HCT116 (cell line): ENCODE data around the gene VEGFA. TPM values are rescaled to one million over a fixed set of nuclear protein-coding genes. Genes with fewer than 3 reads are reported as not detected.

Experiments
- ATAC-seq: fragments of 200-7000 bp; cut with Tn5 transposase; 2 replicates; pipeline ENCODE4 v1.9.1; 2020; ENCODE audit warnings: mild to moderate bottlenecking, moderate library complexity
- BruUV-seq: library from RNA; stranded (reverse); fragments of 400-500 nt; replicated peaks from 2 replicates; lab custom pipeline; 2021; lab: Mats Ljungman, UMichigan
- CTCF ChIA-PET: fragments of 300-600 bp; sonication (Branson Sonifier 250); formaldehyde crosslinking; loops from one replicate; lab custom pipeline; 2021; ENCODE audit warnings: antibody characterized with exemption; lab: Charles Lee
- POLR2A ChIA-PET: fragments of 300-600, 350-600 bp; sonication (Branson Sonifier 250); formaldehyde crosslinking; loops from one replicate; lab custom pipeline; 2021; ENCODE audit warnings: antibody characterized with exemption; lab: Charles Lee
- RAD21 ChIA-PET, 2 experiments: fragments of 300-600 bp; sonication (Branson Sonifier 250); formaldehyde crosslinking; loops; one replicate each; lab custom pipeline; 2023; ENCODE audit warnings: low total read pairs in 2 of 2; ENCODE audit not compliant: uncharacterized antibody in 2 of 2, unreplicated experiment in 2 of 2, low non-redundant PET in 1 of 2; lab: Charles Lee
- DNase-seq: peaks from one replicate; pipeline ENCODE4 v3.0.0-alpha.2; 2010; ENCODE audit warnings: low read depth, low spot score
- H2AFZ ChIP-seq: fragments of 200-600 bp; shearing (Covaris generic), sonication (generic); 2 replicates; pipeline ENCODE4 v1.6.1; 2017; ENCODE audit warnings: low read depth, mixed run types, mixed read lengths, antibody characterized with exemption, low read length; ENCODE audit not compliant: poor library complexity, severe bottlenecking
- H3K27ac ChIP-seq: 2 replicates; pipeline ENCODE4 v1.5.1; 2012; ENCODE audit warnings: low read depth, low read length
- H3K27me3 ChIP-seq: fragments of 200-600 bp; sonication (generic); 2 replicates; pipeline ENCODE4 v1.6.1; 2016; ENCODE audit warnings: mixed run types, low read length, mixed read lengths; ENCODE audit not compliant: insufficient read depth
- H3K36me3 ChIP-seq, 2 experiments: fragments of 200-500 bp in 1 of 2; fragments of 200-600 bp in 1 of 2; sonication (Bioruptor generic) in 1 of 2; sonication (generic) in 1 of 2; 2 replicates each; pipeline versions ENCODE4 v1.5.1 to v1.6.1; 2014 to 2016; ENCODE audit warnings: low read length in 2 of 2, inconsistent platforms in 1 of 2, mixed read lengths in 1 of 2, mixed run types in 1 of 2; ENCODE audit not compliant: insufficient read depth in 2 of 2, control insufficient read depth in 1 of 2
- H3K4me1 ChIP-seq, 2 experiments: fragments of 200-600 bp in 1 of 2; sonication (generic) in 1 of 2; 2 replicates each; pipeline versions ENCODE4 v1.5.1 to v1.6.1; 2012 to 2017; ENCODE audit warnings: low read length in 2 of 2, inconsistent platforms in 1 of 2, mild to moderate bottlenecking in 1 of 2, mixed read lengths in 1 of 2, mixed run types in 1 of 2, moderate library complexity in 1 of 2; ENCODE audit not compliant: insufficient read depth in 2 of 2, control insufficient read depth in 1 of 2
- H3K4me2 ChIP-seq: fragments of 200-600 bp; sonication (generic); 2 replicates; pipeline ENCODE4 v1.6.1; 2017; ENCODE audit warnings: mixed run types, low read length, mixed read lengths
- H3K4me3 ChIP-seq, 2 experiments: fragments of 200-600 bp in 1 of 2; sonication (generic) in 1 of 2; replicated peaks in 1 of 2; 2 replicates each; pipeline ENCODE4 v1.5.1; 2011 to 2016; ENCODE audit warnings: low read length in 2 of 2, control low read depth in 1 of 2, low read depth in 1 of 2, mild to moderate bottlenecking in 1 of 2, mixed read lengths in 1 of 2, mixed run types in 1 of 2
- H3K79me2 ChIP-seq: fragments of 200-600 bp; sonication (generic); 2 replicates; pipeline ENCODE4 v1.6.1; 2017; ENCODE audit warnings: mild to moderate bottlenecking, mixed run types, low read length, moderate library complexity, mixed read lengths; ENCODE audit not compliant: insufficient read depth
- H3K9ac ChIP-seq: fragments of 200-600 bp; sonication (generic); 2 replicates; pipeline ENCODE4 v1.6.1; 2016; ENCODE audit warnings: low read length, mixed read lengths
- H3K9me2 ChIP-seq: fragments of 200-600 bp; sonication (generic), shearing (Covaris generic); 2 replicates; pipeline ENCODE4 v1.6.1; 2017; ENCODE audit warnings: mixed run types, mild to moderate bottlenecking, moderate library complexity; ENCODE audit not compliant: insufficient read depth
- H3K9me3 ChIP-seq, 2 experiments: fragments of 200-500 bp in 1 of 2; fragments of 200-600 bp in 1 of 2; sonication (Bioruptor generic) in 1 of 2; sonication (generic) in 1 of 2; 2 replicates each; pipeline ENCODE4 v1.6.1; 2014 to 2017; ENCODE audit warnings: low read length in 2 of 2, mixed read lengths in 2 of 2, inconsistent platforms in 1 of 2, low read depth in 1 of 2, mild to moderate bottlenecking in 1 of 2, mixed run types in 1 of 2, moderate library complexity in 1 of 2; ENCODE audit not compliant: control insufficient read depth in 1 of 2, insufficient read depth in 1 of 2
- H4K20me1 ChIP-seq: fragments of 200-600 bp; sonication (generic), shearing (Covaris generic); 2 replicates; pipeline ENCODE4 v1.6.1; 2017; ENCODE audit warnings: mixed run types, mild to moderate bottlenecking, moderate library complexity; ENCODE audit not compliant: insufficient read depth
- CBX3 ChIP-seq: IDR thresholded peaks from 2 replicates; pipeline ENCODE4 v1.6.1; 2012; ENCODE audit warnings: low read depth
- CEBPB ChIP-seq: IDR thresholded peaks from 2 replicates; pipeline ENCODE4 v1.6.1; 2012; ENCODE audit warnings: low read depth
- FOSL1 ChIP-seq: IDR thresholded peaks from 2 replicates; pipeline ENCODE4 v1.6.1; 2012; ENCODE audit warnings: low read depth
- POLR2AphosphoS5 ChIP-seq: IDR thresholded peaks from 2 replicates; pipeline ENCODE4 v1.6.1; 2011; ENCODE audit warnings: mild to moderate bottlenecking, low read depth, low read length, moderate library complexity
- RAD21 ChIP-seq: IDR thresholded peaks from 2 replicates; pipeline ENCODE4 v1.6.1; 2012; ENCODE audit warnings: low read depth, mild to moderate bottlenecking
- REST ChIP-seq: IDR thresholded peaks from 2 replicates; pipeline ENCODE4 v1.6.1; 2012; ENCODE audit warnings: low read depth
- SIN3A ChIP-seq: IDR thresholded peaks from 2 replicates; pipeline ENCODE4 v1.6.1; 2012; ENCODE audit warnings: low read depth
- YY1 ChIP-seq: IDR thresholded peaks from 2 replicates; pipeline ENCODE4 v1.6.1; 2011; ENCODE audit warnings: low read length, low read depth, moderate library complexity, mild to moderate bottlenecking; ENCODE audit not compliant: insufficient replicate concordance; ENCODE audit errors: extremely low read depth
- intact Hi-C: fragments of 100-400 bp; cut with micrococcal nuclease; formaldehyde crosslinking; loops from 2 replicates; pipeline ENCODE4 v1.10.0; 2022
- total RNA-seq: library from RNA; stranded (reverse); gene quantifications from one replicate; pipeline ENCODE4 v1.2.1, GENCODE V29; 2021; ENCODE audit not compliant: unreplicated experiment

The VEGFA gene
- total RNA-seq, 1 experiment from 2014 or later: 112 TPM

- TF ChIP-seq CEBPB: no peak
- no peak for TF ChIP-seq REST
- TF ChIP-seq SIN3A: no peak
- TF ChIP-seq RAD21: no peak
- TF ChIP-seq FOSL1: no peak
- TF ChIP-seq POLR2AphosphoS5: no peak
- no peak for TF ChIP-seq YY1
- TF ChIP-seq CBX3: no peak
- TF ChIP-seq, all 23 proteins: peak for 0
- Histone ChIP-seq H3K4me3 (no peak overlapping the region), H3K9me3 (peaks cover 3 to 4% of the 10 kb centered on the region in 2 experiments; a peak in 1 of 4 replicates), H3K4me1 (peaks cover 23 to 27% of the 10 kb centered on the region in 2 experiments), H3K9me2 (no peaks in the 10 kb centered on the region), H3K79me2 (no peaks in the 10 kb centered on the region), H3K9ac (no peak overlapping the region), H3K4me2 (no peak overlapping the region), H4K20me1 (no peaks in the 10 kb centered on the region), H3K36me3 (no peaks in the 10 kb centered on the region), H3K27ac (no peak overlapping the region), H2AFZ (no peak overlapping the region), H3K27me3 (no peaks in the 10 kb centered on the region)
- CTCF ChIA-PET: interaction anchor here (1.7 kb wide), 1 partner anchor 351 kb away, joined by 5 read pairs; no protein-coding TSS in a partner anchor
- RAD21 ChIA-PET: no interaction called here
- ATAC-seq: no peak
- DNase-seq: no peak
- intact Hi-C loops: no loop called here
- POLR2A ChIA-PET: no interaction called here
- no TSS peak for BruUV-seq
Measured at GRCh38 chr6:43727634-43728033, 42.4 kb upstream of the VEGFA start.
